ENCODE measurements around the gene TPK1.

Gene TPK1

GRCh38 chr7:144835652-144836544, at the start of gene TPK1:
Gene TPK1 (minus strand): TSS chr7:144836053. CDS start chr7:144835602, 451 bp downstream.
- H3K4me3 ChIP-seq = peak within 1 kb of the TSS; percentile 63 to 96 (median 78)
- peak within 1 kb of the TSS; percentile 78 to 99 (median 93) for H3K27ac ChIP-seq

DNA sequence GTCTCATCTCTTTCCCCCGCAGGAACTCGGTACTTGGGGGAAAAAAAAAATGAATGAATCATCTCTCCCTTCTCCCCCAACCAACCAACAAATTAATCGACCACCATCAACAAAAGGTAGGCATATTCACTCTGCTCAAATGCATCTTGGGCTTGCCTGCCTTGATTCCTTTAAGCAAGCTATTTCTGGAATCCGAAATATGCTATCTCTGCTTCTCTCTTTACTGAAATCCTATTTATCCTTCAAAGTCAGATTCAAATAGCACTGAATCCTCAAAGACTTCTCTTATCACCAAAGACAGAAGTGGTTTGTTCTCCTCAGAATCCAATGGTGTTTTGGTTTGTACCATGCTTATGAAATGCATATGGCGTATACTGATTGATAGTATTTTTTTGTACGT, 49.6 kb upstream of the TPK1 start:
- Histone ChIP-seq H3K4me3 (no peak overlapping the region), H3K27ac (no peak overlapping the region)

DNA sequence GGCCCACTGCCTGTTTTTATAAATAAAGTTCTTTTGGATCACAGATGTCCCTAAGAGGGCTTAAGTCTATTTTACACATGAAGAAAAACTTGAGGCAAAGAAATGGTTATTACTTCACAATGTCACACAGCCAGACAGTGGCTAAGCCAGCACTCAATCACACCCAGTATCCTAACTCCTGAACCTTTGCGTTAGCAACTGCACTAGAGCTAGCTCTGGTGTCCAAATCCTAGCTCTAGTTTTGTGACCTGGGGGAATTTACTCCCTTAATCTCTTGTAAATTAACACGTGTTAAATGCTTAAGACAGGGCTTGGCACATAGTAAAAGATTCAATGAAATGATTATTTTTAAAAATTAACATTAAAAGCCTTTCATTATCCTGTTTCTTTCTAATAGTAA, 49.0 kb upstream of the TPK1 start:
- Histone ChIP-seq H3K27ac (no peak overlapping the region), H3K4me3 (no peak overlapping the region)

DNA sequence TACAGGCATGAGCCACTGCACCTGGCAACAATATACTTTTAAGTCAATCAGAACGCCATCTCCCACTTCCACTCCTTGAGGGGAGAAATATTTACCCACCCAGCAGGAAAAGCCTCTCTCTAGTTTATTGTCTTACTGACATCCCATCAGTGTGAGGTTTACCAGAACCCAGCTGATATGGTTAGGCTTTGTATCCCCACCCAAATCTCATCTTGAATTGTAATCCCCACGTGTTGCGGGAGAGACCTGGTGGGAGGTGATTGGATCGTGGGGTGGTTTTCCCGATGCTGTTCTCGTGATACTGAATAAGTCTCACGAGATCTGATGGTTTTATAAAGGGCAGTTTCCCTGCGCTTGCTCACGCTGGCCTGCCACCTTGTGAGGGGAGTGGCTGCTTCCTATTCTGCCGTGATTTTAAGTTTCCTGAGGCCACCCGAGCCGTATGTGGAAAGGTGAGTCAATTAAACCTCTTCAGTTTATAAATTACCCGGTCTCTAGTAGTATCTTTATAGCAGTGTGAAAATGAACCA, 37.5 kb upstream of the TPK1 start:
- H3K27ac ChIP-seq = no peak overlapping the region
- no peak overlapping the region for H3K4me3 ChIP-seq

DNA sequence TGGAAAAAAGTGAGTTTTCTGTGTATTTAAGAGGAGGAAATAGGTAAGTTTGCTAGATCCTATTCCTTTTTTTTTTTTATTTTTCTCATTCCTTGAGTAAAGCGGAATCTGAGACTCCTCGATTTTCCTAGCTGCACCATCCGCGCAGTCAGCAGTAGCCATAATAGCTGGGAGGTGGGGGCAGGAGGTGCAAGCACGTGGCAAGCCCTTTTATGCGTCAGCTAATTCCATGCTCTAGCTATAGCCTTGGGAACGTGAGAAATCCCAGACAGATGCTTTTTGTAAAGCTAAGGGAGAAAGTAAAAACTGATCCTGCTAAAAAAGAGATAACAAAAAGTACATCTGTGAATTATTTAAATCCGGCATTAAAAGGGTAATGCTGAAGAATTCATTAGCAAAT, 33.2 kb upstream of the TPK1 start:
- H3K4me3 ChIP-seq = no peak overlapping the region
- H3K27ac ChIP-seq = no peak overlapping the region

DNA sequence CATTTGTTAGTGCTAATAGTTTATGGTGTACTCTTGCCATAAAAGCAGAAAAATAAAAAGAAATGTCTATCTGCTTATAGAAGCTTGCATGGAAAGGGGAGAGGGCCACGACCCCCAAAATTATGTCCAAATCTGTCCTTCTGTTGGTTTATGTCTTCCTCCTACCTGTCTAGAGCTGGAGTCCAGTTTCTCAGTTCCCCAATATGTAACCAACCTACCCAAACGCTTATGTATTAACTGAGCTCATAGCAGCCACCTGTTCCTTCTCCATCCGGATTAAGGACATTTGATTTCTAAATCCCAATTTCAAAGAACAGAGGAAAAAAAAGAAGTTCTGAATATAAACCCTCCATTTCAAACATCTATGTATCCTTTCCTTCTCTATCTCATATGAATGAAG, 30.3 kb upstream of the TPK1 start:
- H3K27ac ChIP-seq = no peak overlapping the region
- H3K4me3 ChIP-seq = no peak overlapping the region

- Histone ChIP-seq H3K4me3 (no peak overlapping the region), H3K27ac (no peak overlapping the region)
Observed at GRCh38 chr7:144863320-144863647, 27.4 kb upstream of the TPK1 start.

- no peak overlapping the region for H3K4me3 ChIP-seq
- no peak overlapping the region for H3K27ac ChIP-seq
Observed at GRCh38 chr7:144862612-144863319, 26.9 kb upstream of the TPK1 start.

DNA sequence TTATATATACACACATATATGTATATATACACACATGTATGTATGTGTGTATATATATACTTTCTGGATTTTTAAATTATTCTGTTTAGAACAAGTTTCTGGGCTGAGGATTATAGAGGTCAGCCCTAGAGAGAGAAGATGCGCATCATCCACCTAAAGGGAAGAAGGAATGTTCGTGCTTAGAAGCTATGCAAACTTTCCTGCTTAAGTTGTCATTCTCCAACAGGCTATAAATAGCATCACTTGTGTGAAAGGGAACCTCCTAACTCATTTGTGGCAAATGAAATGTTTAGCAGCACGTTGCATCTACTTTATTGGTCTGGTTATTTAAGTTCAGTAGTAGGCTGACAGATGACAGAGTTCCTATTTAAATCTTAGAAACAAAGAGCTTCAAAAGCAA, 23.9 kb upstream of the TPK1 start:
- Histone ChIP-seq H3K4me3 (no peak overlapping the region), H3K27ac (no peak overlapping the region)

DNA sequence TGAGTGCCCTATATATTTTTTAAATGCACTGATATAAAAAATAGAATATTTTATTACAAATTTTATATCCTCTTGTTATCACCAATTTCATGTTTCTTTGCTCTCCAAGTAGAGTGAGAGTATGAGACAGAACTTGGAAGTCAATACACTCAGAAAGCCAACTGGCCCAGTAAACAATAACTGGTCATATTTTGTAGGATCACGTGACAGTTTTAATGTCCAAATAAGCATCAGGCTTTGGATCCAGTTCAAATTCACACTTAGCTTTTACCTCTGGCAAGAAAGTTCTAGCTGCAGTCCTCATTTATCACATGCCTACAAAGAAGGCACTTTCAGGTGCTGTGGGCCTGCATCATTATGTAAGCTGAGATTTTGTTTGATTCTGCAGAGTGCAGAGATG, 21.6 kb upstream of the TPK1 start:
- Histone ChIP-seq H3K4me3 (no peak overlapping the region), H3K27ac (no peak overlapping the region)

DNA sequence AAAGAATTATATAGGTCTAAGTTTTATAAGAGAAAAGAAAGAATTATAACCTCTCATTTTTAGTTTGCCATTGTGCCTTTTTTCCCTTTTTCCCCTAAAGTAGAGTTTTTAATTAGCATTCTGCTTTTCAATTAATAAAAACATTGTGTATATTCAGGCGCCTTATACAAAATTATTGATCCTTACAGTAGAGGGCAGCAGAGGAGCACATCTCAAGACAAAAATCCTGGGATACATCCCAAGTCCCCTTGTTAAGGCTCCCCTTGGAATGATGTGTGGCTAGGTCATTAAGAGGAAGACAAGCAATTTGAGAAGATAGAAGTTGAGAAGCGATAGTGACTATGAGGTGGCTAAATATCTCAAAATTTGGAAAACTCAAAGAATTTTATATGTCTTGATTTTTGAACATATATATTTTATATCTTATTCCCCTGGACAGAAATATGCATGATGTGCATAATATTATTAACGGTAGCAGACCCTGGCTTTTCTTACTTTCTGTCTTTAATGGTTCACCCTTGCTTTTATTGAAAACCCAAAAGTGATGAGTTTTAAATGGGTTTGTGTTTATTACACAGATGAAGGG, 19.1 kb upstream of the TPK1 start:
- H3K4me3 ChIP-seq = no peak overlapping the region
- no peak overlapping the region for H3K27ac ChIP-seq

DNA sequence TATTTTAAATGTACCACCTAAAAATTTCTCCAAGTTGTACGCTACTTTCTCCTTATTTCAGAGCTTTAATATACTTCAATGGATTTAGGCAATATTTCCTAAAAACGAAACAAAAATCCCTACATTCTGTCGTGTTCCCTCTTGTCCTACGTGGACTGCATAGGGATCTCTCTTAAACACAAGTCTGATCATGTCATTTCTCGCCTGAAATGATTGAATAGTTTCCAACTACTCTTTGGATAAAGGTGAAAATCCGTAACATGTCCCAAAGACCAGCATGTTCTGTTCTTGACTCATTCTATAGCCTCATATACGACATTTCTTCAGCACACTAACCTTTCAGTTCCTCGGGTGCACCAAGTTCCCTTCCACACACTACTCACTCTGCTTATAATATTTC, 17.7 kb upstream of the TPK1 start:
- H3K27ac ChIP-seq = no peak overlapping the region
- H3K4me3 ChIP-seq = no peak overlapping the region

DNA sequence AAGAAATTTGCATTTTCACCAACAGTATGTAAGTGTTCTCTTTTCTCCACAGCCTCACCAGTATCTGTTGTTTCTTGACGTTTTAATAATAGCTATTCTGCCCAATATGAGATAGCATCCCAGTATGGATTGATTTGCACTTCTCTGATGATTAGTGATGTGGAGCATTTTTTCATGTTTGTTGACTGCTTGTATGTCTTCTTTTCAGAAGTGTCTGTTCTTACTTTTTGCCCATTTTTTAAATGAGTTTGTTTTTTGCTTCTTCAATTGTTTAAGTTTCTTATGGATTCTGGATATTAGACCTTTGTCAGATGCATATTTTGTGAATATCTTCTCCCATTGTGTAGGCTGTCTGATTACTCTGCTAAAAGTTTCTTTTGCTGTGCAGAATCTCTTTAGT, 12.2 kb upstream of the TPK1 start:
- no peak overlapping the region for H3K27ac ChIP-seq
- H3K4me3 ChIP-seq = no peak overlapping the region

- Histone ChIP-seq H3K4me3 (no peak overlapping the region), H3K27ac (peak overlapping the region in 13 of 21 experiments; percentile 16 to 71 (median 44))
Observed at GRCh38 chr7:144842377-144842851, 6.6 kb upstream of the TPK1 start.

DNA sequence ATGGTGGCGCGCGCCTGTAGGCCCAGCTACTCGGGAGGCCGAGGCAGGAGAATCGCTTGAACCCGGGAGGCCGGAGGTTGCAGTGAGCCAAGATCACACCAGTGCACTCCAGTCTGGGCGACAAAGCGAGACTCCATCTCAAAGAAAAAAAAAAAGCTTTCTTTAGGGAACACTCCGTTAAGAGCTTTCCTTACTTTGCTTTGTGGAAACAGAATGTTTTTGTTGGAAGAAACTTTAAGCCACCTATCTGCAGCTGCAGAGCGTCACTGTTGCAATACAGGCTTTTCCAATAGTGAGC, 641 bp upstream of the TPK1 start:
- Histone ChIP-seq H3K4me3 (peak overlapping the region; percentile 63 to 96 (median 78)), H3K27ac (peak overlapping the region; percentile 34 to 99 (median 93))

DNA sequence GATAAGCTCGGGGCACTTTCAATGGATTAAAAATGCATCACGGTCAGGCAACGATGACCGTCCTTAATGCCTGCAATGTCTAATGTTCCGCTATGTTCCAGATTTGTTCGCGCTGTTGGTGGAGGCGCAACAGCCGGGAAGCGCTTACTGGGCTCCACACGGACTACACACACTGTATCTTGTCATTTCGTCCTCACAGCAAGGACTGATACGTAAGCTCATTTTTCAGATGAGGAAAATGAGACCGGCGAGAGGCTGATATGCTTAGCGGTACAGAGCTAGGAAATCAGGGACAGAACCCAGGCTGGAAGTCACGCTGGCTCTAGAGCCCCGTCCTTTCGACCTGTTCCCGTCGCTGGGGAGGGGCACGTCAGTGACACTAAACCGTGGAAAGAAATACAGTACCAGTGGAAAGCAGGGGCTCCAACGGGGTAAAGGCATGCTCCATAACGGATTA, 670 bp downstream of the TPK1 start:
- Histone ChIP-seq H3K4me3 (peak overlapping the region; percentile 63 to 96 (median 78)), H3K27ac (peak overlapping the region; percentile 78 to 99 (median 93))

- Histone ChIP-seq H3K4me3 (peak overlapping the region; percentile 63 to 96 (median 78)), H3K27ac (peak overlapping the region; percentile 78 to 99 (median 93))
Observed at GRCh38 chr7:144834641-144835144, 1.2 kb downstream of the TPK1 start.

- Histone ChIP-seq H3K4me3 (no peak overlapping the region), H3K27ac (no peak overlapping the region)
Observed at GRCh38 chr7:144830811-144831210, 5.0 kb downstream of the TPK1 start.

- no peak overlapping the region for H3K27ac ChIP-seq
- H3K4me3 ChIP-seq = no peak overlapping the region
Observed at GRCh38 chr7:144830024-144830785, 5.6 kb downstream of the TPK1 start.

GRCh38 chr7:144827621-144828020, 8.2 kb downstream of the TPK1 start:
- H3K27ac ChIP-seq = no peak overlapping the region
- H3K4me3 ChIP-seq = no peak overlapping the region

All from skin epidermis (tissue), 12 donors.